Activated CD4-positive, alpha-beta T cell treated with anti-CD3 and anti-CD28 coated beads, Interleukin-2, Interleukin-6, amounts not matched to agents 100 ng/mL and 50 ng/mL, durations not matched to agents 16 hours and 8 hours (primary cell): ENCODE data around the gene FARP1.

ENCODE experiments used
- DNase-seq: peaks from one replicate; pipeline ENCODE4 v3.0.0-alpha.2; 2020

FARP1 gene

DNA sequence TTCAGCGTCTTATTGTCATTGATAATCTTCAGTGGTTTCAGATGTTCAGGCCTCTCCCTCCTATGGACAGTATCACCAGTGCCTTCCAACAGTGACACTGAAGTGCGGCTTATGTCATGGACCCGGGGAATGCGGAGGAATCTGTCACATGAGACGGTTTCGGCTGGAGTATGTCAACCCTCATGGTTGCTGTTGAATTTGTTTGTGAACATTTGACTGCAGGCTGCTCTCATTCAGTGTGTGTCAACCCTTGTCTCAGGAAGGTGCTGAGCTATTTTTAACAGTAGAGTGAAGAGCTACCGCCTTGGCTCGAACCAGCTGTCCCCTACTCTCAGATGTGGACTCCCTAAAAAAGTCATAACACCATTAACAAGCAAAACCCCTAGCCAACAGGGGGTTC is 173.0 kb downstream of the FARP1 start:
- DNase-seq, result no peak

DNA sequence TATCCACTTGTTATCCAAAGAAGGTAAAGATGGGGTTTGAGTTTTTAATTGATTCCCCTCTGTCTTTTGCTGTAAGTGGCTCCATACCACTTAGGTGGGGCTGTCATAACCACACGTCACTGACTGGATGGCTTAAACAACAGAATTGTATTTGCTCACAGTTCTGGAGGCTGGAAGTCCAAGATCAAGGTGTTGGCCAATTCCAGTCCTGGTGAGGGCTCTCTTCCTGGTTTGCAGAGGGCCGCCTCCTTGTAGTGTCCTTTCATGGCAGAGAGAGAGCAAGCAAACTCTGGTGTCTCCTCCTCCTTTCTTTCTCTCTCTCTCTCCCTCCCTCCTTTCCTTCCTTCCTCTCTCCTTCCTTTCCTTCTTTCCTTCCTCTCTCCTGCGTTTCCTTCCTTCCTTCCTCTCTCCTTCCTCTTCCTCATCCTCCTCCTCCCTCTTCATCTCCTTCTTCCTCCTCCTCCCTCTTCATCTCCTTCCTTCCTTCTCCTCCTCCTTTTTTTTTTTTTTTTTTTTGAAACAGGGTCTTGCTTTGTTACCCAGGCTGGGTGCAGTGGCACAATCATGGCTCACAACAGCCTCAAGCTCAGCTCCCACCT is 174.8 kb downstream of the FARP1 start:
- DNase-seq, result no peak

DNA sequence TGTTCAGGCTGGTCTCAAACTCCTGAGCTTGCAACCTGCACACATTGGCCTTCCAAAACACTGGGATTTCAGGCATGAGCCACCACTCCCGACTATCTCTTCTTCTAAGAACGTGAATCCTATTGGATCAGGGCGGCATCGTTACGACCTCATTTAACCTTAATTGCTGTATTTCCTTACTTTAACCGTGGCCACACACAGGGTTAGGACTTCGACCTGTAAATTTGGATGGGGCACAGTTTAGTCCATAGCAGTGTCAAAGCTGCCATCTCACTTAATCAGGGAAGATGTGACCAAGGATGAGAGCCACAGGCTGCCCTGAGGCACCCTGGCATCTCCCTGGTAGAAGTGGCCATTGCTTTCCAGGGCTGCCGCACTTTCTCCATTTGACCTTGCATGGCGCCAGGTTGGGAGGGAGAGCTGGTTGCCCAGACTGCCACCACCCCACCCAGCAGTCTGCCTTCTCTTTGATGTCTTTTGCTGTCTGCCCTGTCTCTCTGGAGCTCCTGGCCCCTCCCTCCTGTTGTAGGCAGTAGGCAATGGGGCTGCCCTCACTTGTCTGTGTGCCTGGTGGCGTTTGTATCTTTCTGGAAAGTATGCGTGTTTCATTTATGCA is 175.5 kb downstream of the FARP1 start:
- DNase-seq, result no peak

DNA sequence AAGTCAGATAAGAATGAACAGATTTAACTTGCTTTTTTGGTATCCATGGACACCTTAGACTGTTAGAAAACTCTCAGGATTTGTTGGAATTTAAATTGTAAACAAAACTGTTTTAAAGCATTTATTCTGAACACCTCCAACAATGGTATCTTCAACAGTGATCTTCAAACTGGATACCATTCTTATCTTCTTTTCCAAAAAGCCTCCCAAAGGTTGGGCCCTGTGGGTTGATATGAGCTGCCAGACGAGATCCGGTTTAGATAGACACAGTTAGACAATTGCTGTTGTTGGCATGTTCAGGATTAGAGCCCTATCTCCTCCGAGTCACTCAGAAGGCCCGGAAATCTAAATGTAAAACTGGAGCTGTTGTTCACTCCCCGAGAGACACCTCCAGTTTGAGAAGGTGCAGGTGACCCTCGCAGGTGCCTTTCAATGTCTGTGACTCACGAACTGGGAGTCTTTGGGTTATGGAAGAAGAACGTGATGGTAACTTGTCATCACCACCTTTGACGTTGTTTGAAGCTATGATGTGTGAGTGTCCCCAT is 177.7 kb downstream of the FARP1 start:
- no peak for DNase-seq

DNA sequence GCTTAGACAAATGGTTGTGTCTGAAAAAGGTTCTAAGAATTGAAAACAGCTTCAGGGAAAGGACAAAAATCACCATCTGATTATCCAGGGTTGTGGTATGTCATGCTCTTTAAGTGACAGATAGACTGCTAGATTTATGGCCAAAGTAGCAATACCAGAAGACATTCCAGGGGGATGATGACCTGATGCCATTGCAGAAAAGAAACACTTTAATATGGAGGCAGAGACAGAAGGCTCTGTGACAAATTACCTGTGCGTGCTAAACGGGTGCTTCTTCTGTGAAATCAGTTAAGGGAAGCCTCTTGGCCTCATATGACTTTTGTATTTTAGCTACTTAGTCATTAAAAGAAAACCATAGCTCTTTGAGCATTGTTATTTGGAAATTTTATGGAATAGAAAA is 178.5 kb downstream of the FARP1 start:
- DNase-seq, result no peak

DNA sequence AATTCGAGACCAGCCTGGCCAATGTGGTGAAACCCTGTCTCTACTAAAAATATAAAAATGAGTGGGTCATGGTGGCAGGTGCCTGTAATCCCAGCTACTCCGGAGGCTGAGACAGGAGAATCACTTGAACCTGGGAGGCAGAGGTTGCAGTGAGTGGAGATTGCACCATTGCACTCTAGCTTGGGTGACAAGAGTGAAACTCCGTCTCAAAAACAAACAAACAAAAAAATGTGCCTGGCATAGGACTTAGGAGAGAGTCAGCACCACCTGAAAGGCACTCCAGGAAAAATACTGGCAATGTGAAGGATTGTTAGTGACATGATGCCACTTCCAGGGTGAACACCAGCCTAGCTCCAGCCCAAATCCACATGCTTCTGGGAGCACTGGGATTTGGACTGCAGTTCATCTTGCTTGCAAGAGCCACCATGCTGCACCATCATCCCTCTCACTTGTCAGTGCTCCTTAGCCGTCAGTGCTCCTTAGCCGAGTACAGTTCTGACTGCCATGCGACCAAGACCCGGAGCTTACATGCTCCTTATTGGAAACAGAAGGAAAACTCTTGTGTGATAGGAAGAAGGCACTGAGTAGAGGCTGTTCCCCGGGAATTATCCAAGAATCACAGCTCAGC is 179.3 kb downstream of the FARP1 start:
- no peak for DNase-seq

DNA sequence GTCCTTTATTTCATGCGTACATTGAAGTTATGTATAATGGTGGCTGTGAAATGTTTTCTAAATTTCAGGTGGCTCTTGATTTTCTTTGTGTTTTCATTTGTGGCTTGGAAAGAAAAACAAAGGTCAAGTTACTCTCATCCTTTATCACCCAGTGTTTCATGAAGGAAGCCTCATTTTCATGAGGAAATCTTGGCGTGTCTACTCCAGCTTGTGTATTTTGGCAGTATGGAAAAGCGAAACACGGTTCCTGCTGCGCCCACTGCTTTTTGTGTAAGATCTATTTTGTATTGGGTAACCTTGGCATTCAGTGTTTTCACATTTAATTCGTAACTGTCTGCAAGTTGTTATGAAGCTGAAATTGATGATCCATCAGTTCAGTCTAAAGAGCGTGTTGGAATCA is 181.2 kb downstream of the FARP1 start:
- DNase-seq, result no peak

DNA sequence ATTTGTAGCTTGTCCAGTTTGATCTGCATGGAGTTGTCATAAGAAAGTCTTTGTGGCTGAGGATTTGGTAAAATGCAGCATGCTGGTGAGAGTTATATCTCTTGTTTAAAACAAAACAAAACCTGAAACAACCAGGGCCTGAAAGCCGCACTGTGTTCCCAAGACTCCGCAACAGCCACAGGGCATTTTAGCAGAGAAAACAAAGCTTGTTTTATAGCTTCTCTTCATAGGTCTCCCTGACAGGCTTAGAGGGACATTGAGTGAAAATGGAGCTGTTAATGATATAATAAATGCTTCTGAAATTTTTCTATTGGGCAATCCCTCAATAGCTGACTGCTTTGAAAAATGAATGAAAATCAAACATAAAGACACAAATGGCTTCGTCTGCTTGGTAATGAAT is 182.8 kb downstream of the FARP1 start:
- DNase-seq, result no peak

DNA sequence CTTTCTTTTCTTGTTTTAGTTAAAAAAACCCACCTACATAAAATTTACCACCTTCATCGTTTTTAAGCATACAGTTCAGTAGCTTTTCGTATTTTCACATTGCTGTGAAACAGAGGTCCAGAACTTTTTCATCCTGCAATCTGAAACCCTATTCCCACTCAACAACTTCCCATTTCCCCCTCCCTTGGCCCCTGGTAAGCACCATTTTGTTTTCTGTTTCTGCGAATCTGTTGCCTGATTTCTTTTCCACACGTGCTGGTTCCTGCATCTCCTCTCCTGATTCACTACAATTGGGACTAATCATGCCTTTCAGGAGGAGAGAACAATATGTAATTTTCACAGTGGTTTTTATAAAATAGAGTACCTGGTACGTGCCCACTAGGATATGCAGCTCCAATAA is 183.4 kb downstream of the FARP1 start:
- DNase-seq, result no peak

DNA sequence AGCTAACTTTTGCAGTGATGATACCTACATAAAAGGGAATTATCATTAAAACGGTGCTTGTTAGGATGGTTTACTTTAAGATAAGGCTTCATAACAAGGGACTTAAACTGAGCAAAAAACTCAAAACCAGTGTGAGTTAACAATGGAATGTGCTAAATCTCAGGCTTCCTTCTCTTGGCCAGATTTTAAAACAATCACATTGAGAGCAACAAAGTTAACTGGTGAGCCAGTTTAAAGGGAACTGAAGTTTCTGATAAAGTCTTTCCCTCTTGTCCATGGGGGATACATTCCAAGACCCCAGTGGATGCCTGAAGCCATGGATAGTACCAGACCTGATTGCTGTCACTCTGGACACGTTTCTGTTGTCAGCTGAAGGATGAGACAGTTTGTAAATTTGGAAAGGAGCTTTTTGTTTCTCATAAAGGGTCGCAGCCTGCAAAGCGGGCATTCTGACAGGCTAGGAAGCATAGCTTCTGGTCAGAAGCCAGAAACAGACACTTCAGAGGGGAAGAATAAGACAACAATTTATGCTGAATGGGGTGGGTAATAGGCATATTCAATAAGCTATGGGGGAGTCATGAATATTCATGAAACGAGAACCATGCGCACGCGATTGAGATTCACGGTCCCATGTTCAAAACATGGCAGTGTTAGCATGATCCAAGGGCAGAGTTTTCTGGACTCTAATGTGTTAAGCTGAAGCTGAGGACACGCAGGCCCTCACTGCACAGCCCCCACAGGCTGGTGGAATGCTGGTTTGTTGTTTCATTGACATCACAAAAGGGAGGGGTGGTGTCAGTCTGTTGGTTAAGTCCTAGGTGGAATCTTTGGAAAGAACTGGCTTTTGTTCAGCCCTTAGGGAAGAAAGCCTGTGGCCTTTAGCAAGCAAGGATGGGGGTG is 184.7 kb downstream of the FARP1 start:
- DNase-seq, result no peak

DNA sequence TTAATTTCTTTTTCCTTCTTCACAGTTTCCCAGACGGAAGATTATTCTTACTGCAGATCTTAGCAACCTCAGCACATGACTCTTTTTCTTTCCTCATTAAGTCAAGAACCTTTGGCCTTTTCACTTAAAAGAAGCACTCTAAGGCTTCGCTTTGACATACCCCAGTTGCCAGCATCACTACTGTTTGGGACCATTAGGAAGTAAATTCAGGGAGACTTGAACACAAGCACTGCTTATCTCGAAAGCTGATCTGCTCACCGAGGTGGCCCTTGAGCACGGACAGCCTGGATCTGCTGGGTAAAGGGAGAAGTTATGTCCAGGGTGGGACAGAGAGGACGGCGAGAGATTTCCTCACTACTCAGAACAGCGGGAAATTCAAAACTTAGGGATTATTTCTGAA is 185.6 kb downstream of the FARP1 start:
- DNase-seq, result no peak

DNA sequence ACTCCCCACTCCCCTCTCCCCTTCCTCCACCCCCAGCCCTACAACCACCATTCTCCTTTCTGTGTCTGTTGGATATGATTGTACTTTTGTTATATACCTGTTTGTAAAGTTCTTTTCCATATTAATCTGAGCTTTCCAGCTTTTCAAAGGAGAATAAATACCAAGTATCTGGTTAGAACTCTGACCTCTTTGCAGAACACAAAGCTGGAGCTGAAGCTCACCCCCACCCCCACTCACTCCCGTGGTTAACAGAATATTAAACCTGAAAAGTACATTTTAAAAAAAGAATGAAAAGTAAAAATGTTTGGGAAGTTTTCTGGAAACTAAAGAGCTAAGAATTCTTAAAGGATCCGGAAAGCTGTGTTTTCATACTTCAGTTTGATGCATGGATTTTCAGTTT is 189.3 kb downstream of the FARP1 start:
- DNase-seq, result no peak

DNA sequence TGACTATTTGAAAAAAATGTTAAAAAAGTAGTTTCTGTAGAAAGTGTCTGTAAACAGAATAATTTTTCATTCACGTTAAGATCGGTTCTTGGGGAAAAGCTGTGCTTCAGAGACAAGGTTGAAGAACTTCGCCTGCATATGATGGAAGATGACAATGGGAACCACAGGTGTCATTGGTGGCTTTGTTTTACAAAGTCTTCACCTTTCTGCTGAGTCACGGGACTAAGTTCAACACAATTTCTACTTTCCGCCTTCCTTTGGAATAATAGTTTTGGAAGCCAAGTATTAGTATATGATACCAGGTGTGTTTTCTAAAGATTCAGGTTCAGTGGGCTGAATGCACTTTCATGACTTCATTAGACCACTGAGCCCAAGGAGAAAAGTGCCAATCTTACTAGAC is 189.8 kb downstream of the FARP1 start:
- no peak for DNase-seq

DNA sequence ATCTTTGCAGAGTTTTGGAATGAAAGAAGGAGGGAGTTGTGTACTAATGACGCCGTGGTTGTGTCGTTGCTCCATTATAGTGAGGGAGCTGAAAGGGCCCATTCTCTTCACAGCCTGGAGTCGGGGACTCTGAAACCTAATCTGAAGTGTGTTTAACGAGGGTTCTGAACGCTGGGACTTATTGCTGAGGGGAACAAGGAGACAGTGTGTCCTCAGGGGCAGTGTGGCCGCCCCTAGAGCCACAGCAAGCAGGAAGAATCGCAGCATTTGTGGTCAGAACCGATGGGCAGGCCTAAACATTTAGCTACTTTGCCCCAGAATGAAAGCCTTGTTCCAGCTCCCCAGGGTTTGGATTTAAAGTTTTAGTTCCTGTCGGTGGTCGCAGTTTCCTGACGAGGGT is 190.6 kb downstream of the FARP1 start:
- DNase-seq, result no peak

DNA sequence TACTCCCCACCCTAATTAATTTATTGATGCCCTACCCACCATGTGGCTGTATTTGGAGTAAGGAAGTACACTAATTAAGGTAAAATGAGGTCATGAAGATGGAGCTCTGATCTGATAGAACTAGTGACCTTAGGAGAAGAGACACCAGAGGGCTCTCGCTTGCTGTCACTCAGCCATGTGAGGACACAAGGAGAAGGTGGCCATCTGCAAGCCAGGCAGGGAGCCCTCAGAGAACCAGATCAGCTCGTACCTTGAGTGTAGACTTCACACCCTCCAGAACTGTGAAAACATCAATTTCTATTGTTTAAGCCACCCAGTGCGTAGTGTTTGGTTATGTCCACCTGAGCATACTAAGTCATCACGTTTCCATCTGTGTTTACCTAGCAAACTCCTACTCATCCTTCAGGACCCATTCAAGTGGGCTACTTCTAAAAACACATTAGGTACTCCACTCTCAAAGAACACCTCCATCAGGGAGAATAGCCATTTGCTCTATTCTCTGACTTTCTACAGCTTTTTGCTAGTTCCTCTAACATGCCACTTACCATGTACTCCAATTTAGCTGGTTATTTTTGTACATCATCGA is 191.8 kb downstream of the FARP1 start:
- DNase-seq, result no peak

DNA sequence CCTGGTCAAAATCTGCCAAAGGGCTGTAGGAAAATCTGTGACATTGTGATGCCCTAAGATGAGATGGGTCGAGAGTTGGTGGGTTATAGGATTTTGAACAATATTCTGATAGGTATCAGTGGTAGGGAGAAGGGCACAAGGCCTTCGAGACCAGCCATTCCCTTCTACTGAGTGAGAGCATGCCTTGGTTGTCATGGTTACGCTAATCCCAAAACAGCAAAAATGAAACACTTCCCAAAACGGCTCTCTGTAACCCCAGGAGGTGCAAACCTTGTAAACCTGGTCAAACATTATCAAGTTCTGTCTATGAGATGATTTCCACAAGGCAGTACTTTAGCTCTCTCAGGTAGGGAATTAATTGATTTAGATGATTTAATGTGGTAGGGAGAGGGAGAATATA is 192.8 kb downstream of the FARP1 start:
- DNase-seq, result no peak

DNA sequence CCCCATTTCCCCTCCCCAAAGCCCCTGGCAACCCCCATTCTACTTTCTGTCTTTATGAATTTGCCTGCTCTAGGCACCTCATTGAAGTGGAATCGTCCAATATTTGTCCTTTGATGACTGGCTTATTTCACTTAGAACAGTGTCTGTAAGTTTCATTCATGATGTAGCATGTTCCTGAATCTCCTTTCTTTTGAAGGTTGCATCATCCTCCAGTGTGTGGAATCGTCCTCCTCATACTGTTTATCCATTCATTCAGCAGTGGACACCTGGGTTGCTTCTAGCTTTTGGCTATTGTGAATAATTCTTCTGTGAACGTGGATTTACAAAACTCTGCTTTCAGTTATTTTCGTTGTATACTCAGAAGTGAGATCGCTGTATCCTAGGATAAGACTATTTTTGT is 195.4 kb downstream of the FARP1 start:
- no peak for DNase-seq

DNA sequence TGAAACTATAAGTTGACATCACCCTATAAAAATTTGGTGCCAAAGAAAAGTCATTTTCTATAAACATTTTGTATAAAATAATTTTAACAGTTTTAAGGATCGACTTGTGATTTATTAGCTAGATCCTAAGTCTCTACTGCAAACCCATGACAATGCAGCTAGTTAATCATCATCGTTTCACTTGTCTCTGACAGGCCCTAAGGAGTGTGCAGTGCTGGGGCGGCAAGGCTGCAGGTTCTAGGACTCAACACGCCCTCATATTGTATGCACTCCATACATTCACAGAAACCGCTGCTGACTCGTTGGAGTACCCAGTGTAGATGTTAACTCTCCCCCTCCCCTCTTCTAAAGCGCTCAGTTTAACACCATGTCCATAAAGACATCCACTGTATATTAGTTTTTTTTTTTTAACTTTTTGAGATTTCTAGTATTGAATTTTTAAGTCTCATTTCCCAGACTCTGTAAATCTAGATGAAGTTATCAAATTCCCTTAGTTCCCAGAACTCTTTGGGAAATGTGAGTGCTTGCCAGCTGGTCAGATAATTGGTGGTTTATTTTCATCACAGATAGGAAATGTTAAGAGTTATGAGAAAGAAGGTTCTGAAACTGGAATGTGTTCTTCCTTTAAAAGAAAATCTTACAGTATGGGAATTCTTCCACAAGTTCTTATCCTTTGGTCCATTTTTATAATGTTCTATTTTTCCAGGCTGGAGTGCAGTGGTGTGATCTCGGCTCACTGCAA is 197.0 kb downstream of the FARP1 start:
- DNase-seq, result no peak

DNA sequence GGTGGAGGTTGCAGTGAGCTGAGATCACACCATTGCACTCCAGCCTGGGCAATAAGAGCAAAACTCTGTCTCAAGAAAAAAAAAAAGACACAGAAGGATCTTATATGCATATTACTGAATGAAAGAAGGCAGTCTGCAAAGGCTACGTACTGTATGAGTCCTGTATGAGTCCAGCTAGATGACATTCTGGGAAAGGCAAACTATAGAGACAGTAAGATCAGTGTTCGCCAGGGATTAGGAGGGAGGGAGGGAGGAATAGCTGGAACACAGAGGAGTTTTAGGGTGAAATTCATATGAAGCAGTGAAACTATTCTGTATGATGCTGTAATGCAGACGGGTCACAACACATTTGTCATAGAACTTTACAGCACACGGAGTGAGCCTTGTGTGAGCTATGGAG is 200.1 kb downstream of the FARP1 start:
- DNase-seq, result no peak

DNA sequence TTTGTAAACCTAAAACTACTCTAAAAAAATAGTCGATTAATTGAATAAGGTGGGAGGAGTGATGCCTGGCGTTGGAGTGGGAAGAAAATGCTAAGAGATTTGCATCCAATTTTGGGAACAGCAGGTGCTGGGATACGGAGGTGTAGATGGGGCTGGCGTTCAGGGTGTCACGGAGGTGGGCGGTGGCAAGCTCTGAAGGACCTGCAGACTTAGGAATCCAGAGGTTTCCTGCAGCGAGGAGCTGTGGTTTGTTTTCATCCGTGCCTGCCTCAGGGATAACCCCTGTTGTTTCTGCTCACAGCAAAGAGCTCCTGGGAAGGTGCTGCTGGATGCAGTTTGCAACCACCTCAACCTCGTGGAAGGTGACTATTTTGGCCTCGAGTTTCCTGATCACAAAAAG is 200.6 kb downstream of the FARP1 start:
- DNase-seq, result no peak

DNA sequence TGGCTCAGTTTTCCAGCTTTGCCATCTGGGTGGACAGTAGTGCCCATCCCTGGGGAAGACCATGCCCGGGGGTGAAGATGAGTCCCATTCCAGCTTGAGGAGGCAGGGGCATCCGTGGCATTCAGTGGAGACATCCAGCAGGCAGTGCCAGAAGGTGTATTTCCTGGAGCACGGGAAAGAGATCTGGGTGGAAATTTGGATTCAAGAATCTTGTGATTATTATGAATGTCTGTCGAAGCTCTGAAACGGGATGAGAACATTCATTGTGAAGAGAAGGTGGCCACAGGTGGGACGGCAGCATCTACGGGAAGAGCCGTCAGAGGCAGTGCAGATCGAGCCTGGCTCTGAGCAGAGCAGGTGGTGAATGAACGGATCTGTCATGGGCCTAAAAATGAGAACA is 201.5 kb downstream of the FARP1 start:
- DNase-seq, result no peak
